Gastroesophageal sphincter (tissue), 4 donors: ENCODE data around the gene NKIRAS2. TPM values are rescaled to one million over a fixed set of nuclear protein-coding genes. Genes with fewer than 3 reads are reported as not detected.

Experiments used
- ATAC-seq: fragments of 150-250 bp; one replicate; pipeline ENCODE4 v1.9.1; 2016; ENCODE audit warnings: mild to moderate bottlenecking, moderate library complexity
- H3K27ac ChIP-seq, 4 donors: fragments of 200-600 bp; sonication (generic) in 3 of 4; 1 replicate in 3 of 4; 2 replicates in 1 of 4; pipeline ENCODE4 v1.5.1; 2016 to 2019
- H3K27me3 ChIP-seq: fragments of 200-600 bp; sonication (generic); one replicate; pipeline ENCODE4 v1.5.1; 2019
- H3K36me3 ChIP-seq, 2 donors: fragments of 200-600 bp; sonication (generic); one replicate each; pipeline ENCODE4 v1.5.1; 2019; ENCODE audit warnings: control low read depth in 1 of 2
- H3K4me1 ChIP-seq, 3 donors: fragments of 200-600 bp; sonication (generic); 1 replicate in 2 of 3; 2 replicates in 1 of 3; pipeline ENCODE4 v1.5.1; 2016 to 2019; ENCODE audit warnings: control low read depth in 2 of 3
- H3K4me3 ChIP-seq, 2 donors: fragments of 200-600 bp; sonication (generic); one replicate each; pipeline ENCODE4 v1.5.1; 2019; ENCODE audit warnings: mild to moderate bottlenecking in 1 of 2, moderate library complexity in 1 of 2
- H3K9me3 ChIP-seq, 3 donors: fragments of 200-600 bp; sonication (generic); one replicate each; pipeline ENCODE4 v1.5.1; 2017 to 2019; ENCODE audit warnings: control low read depth in 2 of 3
- EP300 ChIP-seq: sonication (generic); formaldehyde crosslinking; IDR thresholded peaks from one replicate; pipeline ENCODE4 v1.6.1; 2017; ENCODE audit warnings: antibody characterized with exemption, mild to moderate bottlenecking
- POLR2A ChIP-seq, 2 donors: fragments of 450-650 bp; IDR thresholded peaks; one replicate each; pipeline ENCODE4 v1.6.1; 2017; ENCODE audit warnings: antibody characterized with exemption in 2 of 2, mild to moderate bottlenecking in 2 of 2, moderate library complexity in 1 of 2
- POLR2AphosphoS5 ChIP-seq: sonication (generic); formaldehyde crosslinking; IDR thresholded peaks from one replicate; pipeline ENCODE4 v1.6.1; 2017; ENCODE audit warnings: antibody characterized with exemption
- WGBS, 2 donors: methylation state at CpG; one replicate each; pipeline ENCODE4 v1.1.5; 2018; ENCODE audit warnings: low coverage in 1 of 2; 5-methylcytosine and 5-hydroxymethylcytosine counted together
- total RNA-seq, 4 donors: library from RNA; depleted of rRNA; stranded (reverse); fragments of >200 nt; gene quantifications; one replicate each; pipeline ENCODE4 v1.1.0, GENCODE V29; 2016
- TF ChIP-seq, protein P1 (sequence below), 4 experiments: fragments of 200-600 bp in 2 of 4; fragments of 450-650 bp in 2 of 4; sonication (generic) in 1 of 4; IDR thresholded peaks; one replicate each; pipeline ENCODE4 v1.5.1; 2017 to 2019; ENCODE audit warnings: antibody characterized with exemption in 4 of 4, mild to moderate bottlenecking in 2 of 4, moderate library complexity in 2 of 4

Gene NKIRAS2
- total RNA-seq, 4 donors from 2014 or later: 40.1 to 72.3 (median 52.8) TPM

DNA sequence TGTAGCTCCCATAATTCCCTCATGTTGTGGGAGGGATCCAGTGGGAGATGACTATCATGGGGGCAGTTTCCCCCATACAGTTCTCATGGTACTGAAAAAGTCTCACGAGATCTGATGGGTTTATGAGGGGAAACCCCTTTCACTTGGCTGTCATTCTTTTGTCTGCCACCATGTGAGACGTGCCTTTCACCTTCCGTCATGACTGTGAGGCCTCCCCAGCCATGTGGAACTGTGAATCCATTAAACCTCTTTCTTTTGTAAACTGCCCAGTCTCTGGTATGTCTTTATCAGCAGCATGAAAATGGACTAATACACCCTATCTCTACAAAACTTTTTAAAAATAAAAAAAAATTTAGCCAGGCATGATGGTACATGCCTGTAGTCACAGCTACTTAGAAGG lies 36.7 kb downstream of the NKIRAS2 start:
- no peak for ATAC-seq
- Histone ChIP-seq H3K4me1 (no peaks in the 10 kb centered on the region), H3K36me3 (no peaks in the 10 kb centered on the region), H3K27ac (no peak overlapping the region), H3K27me3 (peaks cover 64% of the 10 kb centered on the region), H3K9me3 (no peaks in the 10 kb centered on the region), H3K4me3 (no peak overlapping the region)
- WGBS, 2 donors: 61 to 71% methylated on average over 3 of the region's 3 CpGs
- TF ChIP-seq POLR2A (IDR thresholded peaks at IDR 0.05): no peak
- TF ChIP-seq, protein P1, sequence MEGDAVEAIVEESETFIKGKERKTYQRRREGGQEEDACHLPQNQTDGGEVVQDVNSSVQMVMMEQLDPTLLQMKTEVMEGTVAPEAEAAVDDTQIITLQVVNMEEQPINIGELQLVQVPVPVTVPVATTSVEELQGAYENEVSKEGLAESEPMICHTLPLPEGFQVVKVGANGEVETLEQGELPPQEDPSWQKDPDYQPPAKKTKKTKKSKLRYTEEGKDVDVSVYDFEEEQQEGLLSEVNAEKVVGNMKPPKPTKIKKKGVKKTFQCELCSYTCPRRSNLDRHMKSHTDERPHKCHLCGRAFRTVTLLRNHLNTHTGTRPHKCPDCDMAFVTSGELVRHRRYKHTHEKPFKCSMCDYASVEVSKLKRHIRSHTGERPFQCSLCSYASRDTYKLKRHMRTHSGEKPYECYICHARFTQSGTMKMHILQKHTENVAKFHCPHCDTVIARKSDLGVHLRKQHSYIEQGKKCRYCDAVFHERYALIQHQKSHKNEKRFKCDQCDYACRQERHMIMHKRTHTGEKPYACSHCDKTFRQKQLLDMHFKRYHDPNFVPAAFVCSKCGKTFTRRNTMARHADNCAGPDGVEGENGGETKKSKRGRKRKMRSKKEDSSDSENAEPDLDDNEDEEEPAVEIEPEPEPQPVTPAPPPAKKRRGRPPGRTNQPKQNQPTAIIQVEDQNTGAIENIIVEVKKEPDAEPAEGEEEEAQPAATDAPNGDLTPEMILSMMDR (IDR thresholded peaks at IDR 0.05): no peak

DNA sequence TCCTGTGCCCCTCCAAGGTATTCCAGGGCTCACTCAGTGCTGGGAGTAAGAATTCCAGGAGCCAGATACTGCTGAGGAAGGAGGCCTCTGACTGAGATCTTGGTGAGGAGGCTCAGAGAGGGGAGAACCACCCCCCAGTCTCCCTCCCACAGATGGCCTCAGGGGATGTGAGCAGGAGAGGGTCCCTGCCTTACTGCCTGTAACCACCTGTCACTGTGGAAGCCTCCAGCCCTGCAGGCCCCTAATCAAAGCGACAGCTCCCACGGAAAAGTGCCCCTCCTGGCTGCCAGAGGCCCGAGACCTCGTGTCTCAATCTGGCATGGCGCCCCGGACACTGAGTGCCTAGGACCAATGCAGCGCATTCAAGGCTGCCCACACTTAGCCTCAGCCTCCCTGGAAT lies 38.2 kb downstream of the NKIRAS2 start:
- no peaks in the 10 kb centered on the region for H3K36me3 ChIP-seq
- H3K27ac ChIP-seq: no peak overlapping the region
- H3K4me1 ChIP-seq: no peaks in the 10 kb centered on the region
- peaks cover 60% of the 10 kb centered on the region for H3K27me3 ChIP-seq
- TF ChIP-seq, protein P1 (IDR thresholded peaks at IDR 0.05): no peak
- TF ChIP-seq POLR2A (IDR thresholded peaks at IDR 0.05) (no peak), EP300 (no peak), POLR2AphosphoS5 (no peak)
- no CpG with 5 or more reads among the region's 7 CpGs for WGBS, 2 donors
- H3K4me3 ChIP-seq: no peak overlapping the region
- H3K9me3 ChIP-seq: no peaks in the 10 kb centered on the region
- no peak for ATAC-seq

GRCh38 chr17:42059815-42060214 lies 39.9 kb downstream of the NKIRAS2 start:
- H3K4me1 ChIP-seq: no peaks in the 10 kb centered on the region
- 42 to 67% methylated on average over 1 of the region's 4 CpGs for WGBS, 2 donors
- no peak for ATAC-seq
- peaks cover 43% of the 10 kb centered on the region for H3K27me3 ChIP-seq
- no peaks in the 10 kb centered on the region for H3K9me3 ChIP-seq
- no peak overlapping the region for H3K27ac ChIP-seq
- no peak overlapping the region for H3K4me3 ChIP-seq
- TF ChIP-seq, protein P1 (IDR thresholded peaks at IDR 0.05): no peak
- TF ChIP-seq POLR2AphosphoS5 (no peak), POLR2A (IDR thresholded peaks at IDR 0.05) (no peak), EP300 (no peak)
- no peaks in the 10 kb centered on the region for H3K36me3 ChIP-seq

- ATAC-seq: no peak
- Histone ChIP-seq H3K4me1 (no peaks in the 10 kb centered on the region), H3K36me3 (no peaks in the 10 kb centered on the region), H3K4me3 (no peak overlapping the region), H3K27me3 (peaks cover 39% of the 10 kb centered on the region), H3K27ac (no peak overlapping the region), H3K9me3 (no peaks in the 10 kb centered on the region)
- TF ChIP-seq EP300: no peak
- TF ChIP-seq POLR2AphosphoS5: no peak
- no peak for TF ChIP-seq POLR2A (IDR thresholded peaks at IDR 0.05)
- TF ChIP-seq, protein P1 (IDR thresholded peaks at IDR 0.05): no peak
- WGBS, 2 donors: 68 to 100% methylated on average over 2 to 4 of the region's 4 CpGs
Measured at GRCh38 chr17:42060231-42060630, 40.3 kb downstream of the NKIRAS2 start.

DNA sequence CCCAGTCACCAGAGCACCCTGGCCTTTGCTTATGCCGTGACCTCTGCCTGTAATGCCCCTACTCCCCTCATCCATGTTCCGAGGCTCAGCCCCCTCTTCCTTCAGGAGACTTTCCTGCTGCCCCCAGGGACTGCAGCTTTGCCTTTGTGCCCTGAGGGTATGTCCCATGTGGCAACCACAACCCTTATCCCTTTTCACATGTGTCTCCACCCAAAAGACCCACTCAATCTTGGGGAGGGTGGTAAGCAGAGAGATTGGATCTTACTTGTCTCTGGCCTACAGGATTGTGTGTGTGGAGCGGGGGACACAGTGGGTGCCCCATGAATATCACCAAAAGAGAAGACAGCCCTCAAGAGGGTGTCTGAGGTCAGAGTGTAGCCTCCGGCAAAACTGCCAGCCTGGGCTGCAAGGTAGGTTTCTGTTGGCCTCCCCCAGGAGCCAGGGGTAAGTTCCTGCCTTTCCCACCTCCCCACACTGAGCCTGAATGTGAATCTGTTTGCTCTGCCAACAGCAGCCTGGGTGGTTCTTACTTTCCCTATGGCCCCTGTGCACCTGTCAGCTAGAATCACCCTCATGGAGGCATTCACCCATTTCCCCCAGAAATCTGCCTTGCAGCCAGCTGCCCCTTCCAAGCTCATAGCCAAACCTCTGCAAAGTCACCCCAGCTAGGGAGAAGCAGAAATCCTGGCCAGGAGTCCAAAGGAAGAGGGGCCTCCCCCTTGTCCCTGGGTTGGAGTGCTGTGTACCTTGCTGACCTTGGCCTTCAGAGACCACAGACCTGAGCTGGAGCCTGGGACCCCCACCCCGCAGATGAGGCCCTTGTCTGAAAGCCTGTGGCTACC lies 42.0 kb downstream of the NKIRAS2 start:
- 72% methylated on average over 3 of the region's 5 CpGs; no CpG with 5 or more reads in 1 of the 2 donors for WGBS, 2 donors
- ATAC-seq: no peak
- no peaks in the 10 kb centered on the region for H3K9me3 ChIP-seq

More for the DNA sequence above, 42.0 kb downstream of the NKIRAS2 start:
- Histone ChIP-seq H3K36me3 (no peaks in the 10 kb centered on the region), H3K4me3 (no peak overlapping the region), H3K4me1 (no peaks in the 10 kb centered on the region), H3K27me3 (peaks cover 26% of the 10 kb centered on the region), H3K27ac (no peak overlapping the region)
- TF ChIP-seq POLR2A (IDR thresholded peaks at IDR 0.05) (no peak), EP300 (no peak), POLR2AphosphoS5 (no peak)
- TF ChIP-seq, protein P1 (IDR thresholded peaks at IDR 0.05): no peak
